ENCODE results near the gene TLE6. TPM values are rescaled to one million over a fixed set of nuclear protein-coding genes. Genes with fewer than 3 reads are reported as not detected.

TLE6 gene
- total and polyA plus RNA-seq, 2 of the 8 experiments (the other 6 are each of a cell fraction or from before 2014, with no cell fraction given): 2.5 to 2.9 TPM

GRCh38 chr19:2973229-2973628, 4.1 kb upstream of the TLE6 start (continued):
- TF ChIP-seq ASH2L (IDR thresholded peaks at IDR 0.05; ENCODE audit: low read length) (no peak), NANOG (IDR thresholded peaks at IDR 0.05; ENCODE audit: insufficient read depth, low read depth, low read length, poor library complexity, severe bottlenecking) (no peak)
